Measurements from ENCODE around the gene BLVRA.
"Not testable (repeated sequence)": the region's sequence is repeated elsewhere in the genome, so short reads cannot be mapped to it uniquely, and the experiment has no call there.

GRCh38 chr7:43715966-43716365 lies 42.5 kb upstream of the BLVRA start:
- not testable (repeated sequence) for TF ChIP-seq CTCF (conservative IDR thresholded peaks at IDR 0.05 in 1 of 2, IDR thresholded peaks at IDR 0.05 in 1 of 2; ENCODE audit: low read depth in 1 of 2, low read length in 2 of 2); EZH2 (IDR thresholded peaks at IDR 0.05; ENCODE audit: low read length, missing control alignments)
